NCI-H69 (cell line): Measurements from ENCODE around the gene ZG16.
A peak's percentile ranks its signal among the peaks of the same experiment; 100 is the strongest.
"Not testable (repeated sequence)": the region's sequence is repeated elsewhere in the genome, so short reads cannot be mapped to it uniquely, and the experiment has no call there.

Experiments
- DNase-seq: peaks from one replicate; lab custom pipeline; 2025; lab: John Stamatoyannopoulos, UW

The ZG16 gene

DNA sequence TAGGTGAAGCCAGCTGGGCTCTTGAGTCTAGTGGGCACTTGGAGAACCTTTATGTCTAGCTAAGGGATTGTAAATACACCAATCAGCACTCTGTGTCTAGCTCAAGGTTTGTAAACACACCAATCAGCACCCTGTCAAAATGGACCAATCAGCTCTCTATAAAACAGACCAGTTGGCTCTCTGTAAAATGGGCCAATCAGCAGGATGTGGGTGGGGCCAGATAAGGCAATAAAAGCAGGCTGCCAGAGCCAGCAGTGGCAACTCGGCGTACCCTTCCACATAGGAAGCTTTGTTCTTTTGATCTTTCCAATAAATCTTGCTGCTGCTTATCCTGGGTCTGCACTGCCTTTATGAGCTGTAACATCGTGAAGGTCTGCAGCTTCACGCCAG is 29.3 kb upstream of the ZG16 start:
- not testable (repeated sequence) for DNase-seq

DNA sequence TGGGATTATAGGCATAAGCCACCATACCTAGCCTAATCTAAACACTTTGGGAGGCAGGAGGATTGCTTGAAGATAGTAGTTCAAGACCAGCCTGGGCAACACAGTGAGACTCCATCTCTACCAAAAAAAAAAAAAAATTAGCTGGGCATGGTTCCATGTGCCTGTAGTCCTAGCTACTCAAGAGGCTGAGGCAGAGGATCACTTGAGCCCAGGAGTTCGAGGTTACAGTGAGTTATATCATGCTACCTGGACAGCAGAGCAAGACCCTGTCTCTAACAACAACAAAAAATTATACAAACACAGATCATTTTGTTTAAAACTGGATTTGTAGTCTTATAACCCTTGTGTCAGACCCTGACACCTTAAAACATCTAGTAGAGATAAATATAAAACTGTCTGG is 24.5 kb upstream of the ZG16 start:
- no peak for DNase-seq

DNA sequence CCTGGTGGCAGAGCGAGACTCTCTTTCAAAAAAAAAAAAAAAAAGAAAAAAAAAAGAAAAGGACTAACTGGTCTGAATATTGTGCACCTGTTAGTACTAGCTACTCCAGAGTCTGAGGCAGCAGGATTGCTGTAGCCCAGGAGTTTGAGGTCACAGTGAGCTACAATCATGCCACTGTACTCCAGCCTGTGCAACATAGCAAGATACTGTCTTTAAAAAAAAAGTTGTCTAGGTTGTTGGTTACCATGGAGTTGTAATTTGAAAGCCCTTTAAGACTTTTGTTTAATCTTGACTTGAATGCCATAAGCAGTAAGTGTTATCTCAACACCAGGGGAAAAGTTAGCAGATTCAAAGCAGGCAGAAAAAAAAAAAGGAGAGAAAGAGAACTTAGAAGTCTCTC is 21.4 kb upstream of the ZG16 start:
- no peak for DNase-seq

DNA sequence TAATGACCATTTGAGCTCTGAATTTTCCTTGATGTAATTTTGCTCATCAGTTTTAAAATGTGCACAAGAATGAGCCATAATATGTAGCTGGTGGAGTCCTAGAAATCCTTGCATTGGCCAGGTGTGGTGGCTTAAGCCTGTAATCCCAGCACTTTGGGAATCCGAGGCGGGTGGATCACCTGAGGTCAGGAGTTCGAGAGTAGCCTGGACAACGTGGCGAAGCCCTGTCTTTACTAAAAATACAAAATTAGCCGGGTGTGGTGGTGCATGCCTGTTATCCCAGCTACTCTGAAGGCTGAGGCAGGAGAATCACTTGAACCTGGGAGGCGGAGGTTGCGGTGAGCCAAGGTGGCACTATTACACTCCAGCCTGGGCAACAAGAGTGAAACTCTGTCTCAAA is 21.0 kb upstream of the ZG16 start:
- not testable (repeated sequence) for DNase-seq

DNA sequence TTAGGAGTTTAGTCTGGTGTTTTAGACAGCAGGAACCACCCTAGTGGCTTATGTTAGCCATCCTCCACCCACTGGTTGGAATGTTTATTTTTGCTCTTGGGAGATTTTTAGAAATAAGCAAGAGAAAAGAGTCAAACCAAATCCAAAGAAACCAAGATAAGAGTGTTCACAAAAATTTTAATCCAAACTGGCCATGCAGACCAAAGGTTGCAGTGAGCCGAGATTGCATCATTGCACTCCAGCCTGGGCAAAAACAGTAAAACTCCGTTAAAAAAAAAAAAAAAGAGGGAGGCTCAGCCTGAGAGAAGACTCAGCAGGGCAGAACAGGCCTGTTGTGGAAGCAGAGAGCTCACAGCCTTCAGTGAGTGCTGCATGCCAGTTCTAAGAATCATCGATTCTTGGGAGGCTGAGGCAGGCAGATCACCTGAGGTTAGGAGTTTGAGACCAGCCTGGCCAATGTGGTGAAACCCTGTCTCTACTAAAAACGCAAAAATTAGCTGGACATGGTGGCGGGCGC is 20.0 kb upstream of the ZG16 start:
- no peak for DNase-seq

DNA sequence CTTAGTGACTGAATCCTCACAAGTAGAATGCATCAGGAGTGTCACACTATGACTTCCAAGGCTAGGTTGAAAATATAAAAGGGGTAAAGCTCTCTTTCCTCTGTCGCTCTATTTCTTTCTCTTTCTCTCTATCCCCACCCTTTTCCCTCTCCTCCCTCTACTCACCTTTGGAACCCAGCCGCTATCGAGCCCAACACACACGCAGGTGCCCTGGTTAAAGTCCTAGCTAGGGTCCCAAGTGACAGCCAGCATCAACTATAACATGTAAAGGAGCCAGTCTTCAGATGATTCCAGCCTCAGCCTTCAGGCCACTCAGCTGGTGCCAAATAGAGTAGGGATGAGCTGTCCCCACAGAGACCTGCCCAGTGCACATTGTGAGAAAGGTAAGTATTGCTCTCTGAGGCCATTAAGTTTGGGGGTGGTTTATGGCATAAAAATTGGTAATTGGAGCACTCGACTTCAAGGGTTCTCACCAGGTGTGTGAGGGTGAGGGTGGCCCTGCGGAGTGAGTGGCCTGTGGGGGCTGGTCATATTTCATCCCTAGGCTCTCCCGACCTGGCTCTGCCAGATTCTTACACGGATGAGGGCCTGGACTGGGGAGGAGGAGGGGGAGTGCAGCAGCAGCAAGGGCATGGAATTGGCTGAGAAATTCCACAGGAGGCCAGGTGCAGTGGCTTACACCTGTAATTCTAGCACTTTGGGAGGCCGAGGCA is 17.3 kb upstream of the ZG16 start:
- DNase-seq: peak; percentile 78

DNA sequence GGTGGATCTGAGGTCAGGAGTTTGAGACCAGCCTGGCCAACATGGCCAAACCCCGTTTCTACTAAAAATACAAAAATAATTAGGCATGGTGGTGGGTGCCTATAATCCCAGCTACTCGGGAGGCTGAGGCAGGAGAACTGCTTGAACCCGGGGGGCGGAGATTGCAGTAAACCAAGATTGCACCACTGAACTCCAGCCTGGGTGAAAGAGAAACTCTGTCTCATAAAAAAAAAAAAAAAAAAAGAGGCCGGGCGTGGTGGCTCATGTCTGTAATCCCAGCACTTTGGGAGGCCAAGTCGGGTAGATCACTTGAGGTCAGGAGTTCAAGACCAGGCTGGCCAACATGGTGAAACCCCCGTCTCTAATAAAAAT is 16.8 kb upstream of the ZG16 start:
- DNase-seq: not testable (repeated sequence)

DNA sequence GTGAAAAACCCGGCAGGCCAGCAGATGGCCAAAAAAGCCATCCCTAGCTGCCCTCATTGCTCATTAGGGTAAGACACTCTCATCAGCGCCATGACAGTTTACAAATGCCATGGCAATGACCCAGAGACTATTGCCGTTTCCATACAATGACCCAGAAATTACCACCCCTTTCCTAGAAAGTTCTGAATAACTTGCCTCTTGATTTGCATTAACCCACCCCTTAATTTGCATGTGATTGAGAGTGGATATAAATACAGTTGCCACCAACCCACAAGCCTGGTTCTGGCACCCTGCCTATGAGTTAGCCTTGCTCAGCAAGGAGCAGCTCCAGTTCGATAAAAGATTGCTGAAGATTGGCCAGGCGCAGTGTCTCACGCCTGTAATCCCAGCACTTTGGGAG is 16.2 kb upstream of the ZG16 start:
- DNase-seq: no peak

DNA sequence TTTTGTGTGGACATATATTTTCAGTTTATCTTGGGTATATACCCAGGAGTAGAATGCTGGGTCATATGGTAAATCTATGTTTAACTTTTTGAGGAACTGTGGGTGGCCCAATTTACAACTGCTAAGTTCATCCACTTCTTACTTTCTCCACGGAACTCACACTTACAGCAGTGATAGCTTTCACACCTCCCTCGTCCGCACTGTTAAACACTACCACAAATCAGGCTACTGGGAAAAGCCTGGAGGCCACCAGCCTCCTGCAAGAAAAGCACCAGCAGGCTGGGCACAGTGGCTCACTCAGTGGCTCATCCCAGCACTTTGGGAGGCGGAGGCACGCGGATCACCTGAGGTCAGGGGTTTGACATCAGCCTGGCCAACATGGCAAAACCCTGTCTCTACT is 14.7 kb upstream of the ZG16 start:
- no peak for DNase-seq

DNA sequence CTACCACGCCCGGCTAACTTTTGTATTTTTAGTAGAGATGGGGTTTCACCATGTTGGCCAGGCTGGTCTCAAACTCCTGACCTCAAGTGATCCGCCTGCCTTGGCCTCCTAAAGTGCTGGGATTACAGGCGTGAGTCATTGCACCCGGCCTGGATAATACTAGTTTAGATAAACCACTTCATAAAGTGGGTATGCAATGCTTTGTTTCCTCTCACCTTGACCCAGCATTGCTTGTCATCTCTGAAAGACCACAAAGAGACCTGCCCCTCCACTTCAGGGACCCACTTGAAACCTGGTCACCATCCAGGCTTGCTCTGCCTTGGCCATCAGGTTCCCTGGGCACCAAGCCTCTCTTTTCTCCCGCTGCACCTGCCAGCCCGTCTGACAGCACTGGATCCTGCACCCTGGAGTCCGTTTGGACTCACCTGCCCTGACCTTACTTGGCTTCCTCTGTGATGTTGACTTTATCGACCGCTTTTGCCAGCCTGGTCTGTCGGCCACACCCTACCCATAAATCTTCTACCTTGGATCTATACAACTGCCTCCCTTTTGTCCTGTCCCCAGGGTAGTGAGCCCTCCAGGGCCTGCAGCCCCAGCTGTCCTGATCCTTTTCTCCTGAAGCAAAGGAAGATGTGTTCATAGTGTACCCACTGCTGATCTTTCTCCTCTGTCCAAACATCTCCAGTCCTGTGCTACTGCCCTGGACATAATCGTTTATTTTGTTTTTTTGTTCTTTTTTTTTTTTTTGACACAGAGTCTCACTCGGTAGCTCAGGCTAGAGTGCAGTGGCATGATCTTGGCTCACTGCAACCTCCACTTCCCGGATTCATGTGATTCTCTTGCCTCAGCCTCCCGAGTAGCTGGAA is 12.7 kb upstream of the ZG16 start:
- DNase-seq: peak; percentile 97

DNA sequence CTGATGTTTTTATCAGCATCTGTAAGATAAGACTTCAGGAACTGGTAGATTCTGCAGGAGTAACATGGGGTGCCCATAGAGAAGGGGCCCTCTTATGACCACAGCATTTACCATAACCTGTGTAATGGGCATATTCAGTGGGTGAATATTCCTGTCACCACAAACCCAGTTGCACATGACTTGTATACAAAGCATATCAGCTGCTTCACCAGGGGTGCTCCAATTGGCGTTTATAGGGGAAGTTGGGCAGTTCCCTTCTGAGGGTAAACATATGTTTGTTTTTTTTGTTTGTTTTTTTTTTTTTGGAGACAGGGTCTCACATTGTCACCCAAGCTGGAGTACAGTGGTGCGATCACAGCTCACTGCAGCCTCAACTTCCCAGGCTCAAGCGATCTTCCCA is 11.5 kb upstream of the ZG16 start:
- DNase-seq: no peak

DNA sequence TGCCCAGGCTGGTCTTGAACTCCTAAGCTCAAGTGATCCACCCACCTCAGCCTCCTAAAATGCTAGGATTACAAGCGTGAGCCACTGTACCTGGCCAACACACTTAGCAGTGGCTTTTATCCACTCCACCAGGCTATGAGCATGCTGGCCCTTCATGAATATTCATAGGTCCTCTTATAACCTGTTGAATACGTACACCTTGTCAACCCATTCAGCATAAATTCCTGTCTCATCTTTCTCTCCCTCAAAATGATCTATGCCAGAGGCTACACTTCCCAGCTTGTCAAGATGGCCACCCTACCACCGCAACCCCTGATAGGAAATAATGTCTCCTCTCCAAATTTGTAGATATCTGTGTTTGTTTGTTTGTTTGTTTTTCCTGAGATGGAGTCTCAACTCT is 11.0 kb upstream of the ZG16 start:
- DNase-seq: peak; percentile 21

DNA sequence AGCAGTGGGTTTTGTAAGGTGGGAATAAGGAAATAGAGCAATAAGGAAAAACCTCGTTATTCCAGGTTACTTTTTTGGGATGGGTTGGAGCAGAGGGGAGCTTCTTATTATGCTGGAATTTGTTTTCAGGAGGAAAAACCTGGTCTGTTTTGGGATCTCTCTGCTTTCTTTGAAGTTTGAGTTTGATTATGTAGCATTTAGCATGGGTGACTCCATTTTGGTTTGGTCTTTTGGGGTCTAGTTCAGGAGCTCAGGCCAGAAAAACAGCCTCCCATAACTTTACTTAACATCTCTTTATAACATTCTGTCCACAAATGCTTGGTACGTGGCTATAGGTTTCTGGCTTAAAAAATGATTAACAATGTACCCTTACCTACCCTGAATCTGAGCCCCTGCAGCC is 8.5 kb upstream of the ZG16 start:
- DNase-seq: no peak

DNA sequence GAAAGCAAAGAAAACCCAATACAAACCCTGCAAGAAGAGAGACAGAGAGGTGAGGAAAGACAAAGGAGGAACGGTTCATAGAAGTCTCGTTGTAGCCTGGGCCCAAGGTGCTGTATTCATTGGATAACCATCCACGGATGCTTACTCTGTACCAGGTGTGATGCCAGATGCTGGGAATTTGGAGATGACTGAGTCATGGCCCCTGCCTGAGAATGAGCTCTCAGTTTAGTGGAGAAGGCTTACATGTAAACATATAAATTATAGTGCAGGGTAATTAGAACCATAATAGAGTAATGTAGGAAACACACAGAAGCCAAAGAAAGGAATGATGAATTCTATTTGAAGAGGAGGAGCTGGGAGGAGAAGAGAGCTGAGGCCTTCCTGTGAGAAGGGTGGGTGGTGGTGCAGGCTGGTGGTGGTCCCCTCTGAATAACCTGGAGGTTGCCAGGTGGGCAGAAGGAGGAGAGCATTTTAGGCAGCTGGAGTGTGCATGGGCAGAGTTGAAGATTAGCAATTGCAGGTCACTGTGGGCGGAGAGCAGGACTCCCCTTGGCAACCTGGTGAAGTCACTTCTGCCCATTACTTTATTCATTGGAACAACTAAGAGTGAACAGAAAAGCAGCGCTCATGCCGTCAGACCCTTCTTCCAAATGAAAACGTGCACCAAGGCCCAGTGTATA is 7.7 kb upstream of the ZG16 start:
- DNase-seq: peak; percentile 99

DNA sequence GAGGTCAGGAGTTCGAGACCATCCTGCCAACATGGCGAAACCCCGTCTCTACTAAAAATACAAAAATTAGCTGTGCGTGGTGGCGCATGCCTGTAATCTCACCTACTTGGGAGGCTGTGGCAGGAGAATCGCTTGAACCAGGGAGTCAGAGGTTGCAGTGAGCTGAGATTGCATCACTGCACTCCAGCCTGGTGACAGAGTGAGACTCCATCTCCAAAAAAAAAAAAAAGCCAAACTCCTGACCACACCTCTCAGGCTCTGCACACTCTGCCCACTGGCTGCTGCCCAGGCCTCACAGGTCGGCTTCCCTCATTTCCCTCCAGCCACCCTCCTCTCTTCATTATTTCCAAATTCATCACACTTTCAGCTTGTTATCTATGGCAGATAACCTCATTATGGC is 5.7 kb upstream of the ZG16 start:
- not testable (repeated sequence) for DNase-seq

DNA sequence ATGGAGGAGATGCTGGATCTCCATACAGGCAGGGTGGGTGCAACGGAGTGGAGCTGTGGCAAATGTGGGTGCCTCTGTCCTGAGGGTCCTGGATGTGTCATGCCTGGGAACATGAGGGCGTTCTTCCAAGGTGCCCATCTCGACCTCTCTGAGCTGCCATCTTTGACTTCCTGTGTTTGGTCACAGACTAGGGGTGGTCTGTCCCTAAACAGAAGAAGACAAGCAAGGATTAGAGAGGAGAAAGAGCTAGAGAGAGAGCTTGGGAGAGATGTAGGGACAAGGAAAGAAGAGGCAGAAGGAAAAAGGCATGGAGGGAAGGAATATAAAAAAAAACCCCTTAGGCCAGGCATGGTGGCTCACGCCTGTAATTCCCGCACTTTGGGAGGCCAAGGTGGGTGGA is 3.3 kb upstream of the ZG16 start:
- DNase-seq: no peak

DNA sequence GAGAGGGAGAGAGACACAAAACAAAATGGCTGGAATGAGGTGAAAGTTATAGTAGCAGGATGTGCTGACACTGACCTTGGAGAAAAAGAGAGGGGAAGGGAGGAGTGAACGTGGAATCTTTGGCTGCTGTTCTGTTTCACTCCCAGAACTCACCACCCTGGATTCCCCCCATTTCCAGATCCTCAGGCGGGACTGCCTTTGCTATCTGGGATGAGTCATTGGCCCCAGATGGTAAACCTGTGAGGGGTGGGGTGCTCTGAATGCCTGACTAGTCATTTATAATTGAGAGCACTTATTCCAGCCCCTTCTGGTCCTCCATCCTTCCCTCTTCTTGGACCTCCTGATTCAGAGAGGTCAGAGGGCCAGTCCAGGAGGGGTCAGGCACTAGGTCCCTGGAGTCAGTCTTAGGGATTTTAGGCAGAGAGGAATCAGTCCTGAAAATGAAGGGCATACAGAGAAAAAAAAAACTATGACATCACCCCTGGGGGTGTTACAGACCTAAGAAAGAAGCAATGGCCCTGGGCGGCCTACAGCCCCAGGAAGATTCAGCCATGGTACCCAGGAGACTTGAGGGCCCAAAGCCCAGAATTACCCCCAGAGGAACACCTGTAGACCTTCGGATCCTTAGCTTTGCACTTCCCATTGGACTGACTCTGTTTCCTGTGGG is 2.2 kb upstream of the ZG16 start:
- DNase-seq: peak; percentile 86

DNA sequence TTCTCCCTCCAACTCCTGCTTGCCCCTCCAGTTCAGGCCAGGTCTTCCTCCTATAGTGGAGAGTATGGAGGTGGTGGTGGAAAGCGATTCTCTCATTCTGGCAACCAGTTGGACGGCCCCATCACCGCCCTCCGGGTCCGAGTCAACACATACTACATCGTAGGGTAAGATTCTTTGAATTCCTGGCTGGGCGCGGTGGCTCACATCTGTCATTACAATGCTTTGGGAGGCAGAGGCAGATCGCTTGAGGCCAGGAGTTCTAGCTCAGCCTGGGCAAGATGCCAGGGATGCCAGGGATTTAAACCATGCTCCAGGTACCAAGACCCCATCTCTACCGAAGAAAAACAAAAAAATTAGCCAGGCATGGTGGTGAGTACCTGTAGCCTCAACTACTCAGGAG is 1.4 kb downstream of the ZG16 start:
- peak; percentile 46 for DNase-seq

DNA sequence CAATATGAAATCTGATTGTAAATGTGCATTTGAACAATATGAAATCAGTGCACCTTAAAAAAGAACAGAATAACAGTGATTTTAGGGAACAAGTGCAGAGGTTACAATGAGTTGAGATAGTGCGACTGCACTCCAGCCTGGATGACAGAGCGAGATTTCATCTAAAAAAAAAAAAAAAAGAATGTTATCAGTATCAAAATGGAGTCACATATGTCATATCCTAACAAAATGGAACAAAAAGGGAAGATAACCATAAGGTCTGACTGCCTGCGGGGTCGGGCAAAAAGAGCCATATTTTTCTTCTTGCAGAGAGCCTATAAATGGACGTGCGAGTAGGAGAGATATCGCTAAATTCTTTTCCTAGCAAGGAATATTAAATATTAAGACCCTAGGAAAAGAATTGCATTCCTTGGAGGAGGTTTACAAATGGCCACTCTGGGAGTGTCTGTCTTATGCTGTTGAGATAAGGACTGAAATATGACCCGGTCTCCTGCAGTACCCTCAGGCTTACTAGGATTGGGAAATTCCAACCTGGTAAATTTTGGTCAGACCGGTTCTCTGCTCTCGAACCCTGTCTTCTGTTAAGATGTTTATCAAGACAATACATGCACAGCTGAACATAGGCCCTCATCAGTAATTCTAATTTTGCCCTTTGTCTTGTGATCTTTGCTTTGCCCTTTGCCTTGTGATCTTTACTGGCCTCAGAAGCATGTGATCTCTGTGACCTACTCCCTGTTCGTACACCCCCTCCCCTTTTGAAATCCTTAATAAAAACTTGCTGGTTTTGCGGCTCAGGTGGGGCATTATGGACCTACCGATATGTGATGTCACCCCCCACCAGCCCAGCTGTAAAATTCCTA is 5.3 kb downstream of the ZG16 start:
- not testable (repeated sequence) for DNase-seq

DNA sequence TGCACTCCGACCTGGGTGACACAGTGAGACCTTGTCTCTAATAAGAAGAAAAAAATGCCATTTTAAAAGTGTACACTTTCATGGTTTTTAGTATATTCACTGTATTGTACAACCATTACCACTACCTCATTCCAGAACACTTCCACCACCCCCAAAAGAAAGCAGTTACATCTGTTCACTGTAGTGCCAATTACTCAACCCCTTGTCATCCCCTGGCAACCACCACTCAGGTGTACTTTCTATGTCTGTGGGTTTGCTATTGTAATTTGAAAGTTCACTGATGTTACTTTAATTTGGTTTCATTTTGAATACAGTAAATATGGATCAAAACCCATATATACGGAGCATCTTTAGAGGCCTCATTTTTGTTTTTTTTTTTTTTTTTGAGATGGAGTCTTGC is 6.1 kb downstream of the ZG16 start:
- no peak for DNase-seq

DNA sequence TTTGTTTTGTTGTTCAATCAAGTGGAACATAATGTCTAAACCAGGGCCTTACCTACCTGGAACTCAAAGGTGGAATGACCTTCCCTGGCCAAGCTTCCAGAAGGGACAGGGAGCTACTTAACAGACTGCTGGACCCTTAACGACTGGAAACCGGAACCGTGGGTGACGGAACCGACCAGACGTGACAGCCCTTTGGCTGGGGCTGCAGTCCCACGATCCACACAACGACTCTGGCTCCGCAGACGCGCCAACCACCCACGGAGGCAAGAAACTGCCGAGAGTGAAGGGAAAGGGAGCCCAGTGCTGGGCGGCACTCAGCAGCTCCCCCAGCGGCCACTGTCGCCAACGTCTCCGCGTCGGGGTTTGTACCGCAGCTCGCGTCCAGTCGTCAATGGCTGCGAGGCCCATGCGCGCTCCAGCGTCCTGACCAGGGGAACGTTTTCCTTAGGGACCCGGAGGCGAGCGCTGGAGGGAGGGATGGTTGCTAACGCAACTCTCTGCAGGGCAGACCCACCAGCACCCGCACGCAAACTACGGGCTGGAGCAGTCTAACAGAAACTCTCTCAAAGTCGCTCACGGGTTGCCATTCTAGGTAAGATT is 6.9 kb downstream of the ZG16 start:
- no peak for DNase-seq
